ENCODE results near the gene CNTNAP2.
"Not testable (repeated sequence)": the region's sequence is repeated elsewhere in the genome, so short reads cannot be mapped to it uniquely, and the experiment has no call there.

CNTNAP2 gene

GRCh38 chr7:148028165-148028564 is 1911.6 kb downstream of the CNTNAP2 start:
- no peak for DNase-seq (ENCODE audit: low spot score)

GRCh38 chr7:148031019-148031418 is 1914.4 kb downstream of the CNTNAP2 start:
- DNase-seq (ENCODE audit: low spot score), result no peak

- no peak for DNase-seq (ENCODE audit: low spot score)
Observed at GRCh38 chr7:148031811-148032210, 1915.2 kb downstream of the CNTNAP2 start.

GRCh38 chr7:148035950-148036349 is 1919.3 kb downstream of the CNTNAP2 start:
- no peak for DNase-seq (ENCODE audit: low spot score)

- DNase-seq (ENCODE audit: low spot score), result no peak
Observed at GRCh38 chr7:148037044-148037443, 1920.4 kb downstream of the CNTNAP2 start.

- DNase-seq (ENCODE audit: low spot score), result no peak
Observed at GRCh38 chr7:148041156-148041555, 1924.6 kb downstream of the CNTNAP2 start.

- DNase-seq (ENCODE audit: low spot score), result no peak
Observed at GRCh38 chr7:148042935-148043631, 1926.5 kb downstream of the CNTNAP2 start.

- DNase-seq (ENCODE audit: low spot score), result no peak
Observed at GRCh38 chr7:148044173-148044572, 1927.6 kb downstream of the CNTNAP2 start.

- no peak for DNase-seq (ENCODE audit: low spot score)
Observed at GRCh38 chr7:148045521-148045920, 1928.9 kb downstream of the CNTNAP2 start.

- no peak for DNase-seq (ENCODE audit: low spot score)
Observed at GRCh38 chr7:148049068-148049467, 1932.5 kb downstream of the CNTNAP2 start.

GRCh38 chr7:148050492-148051158 is 1934.0 kb downstream of the CNTNAP2 start:
- DNase-seq (ENCODE audit: low spot score), result no peak

GRCh38 chr7:148056406-148056805 is 1939.8 kb downstream of the CNTNAP2 start:
- no peak for DNase-seq (ENCODE audit: low spot score)

GRCh38 chr7:148058092-148058491 is 1941.5 kb downstream of the CNTNAP2 start:
- no peak for DNase-seq (ENCODE audit: low spot score)

- DNase-seq (ENCODE audit: low spot score), result no peak
Observed at GRCh38 chr7:148058753-148059152, 1942.2 kb downstream of the CNTNAP2 start.

- no peak for DNase-seq (ENCODE audit: low spot score)
Observed at GRCh38 chr7:148060724-148061123, 1944.1 kb downstream of the CNTNAP2 start.

- DNase-seq (ENCODE audit: low spot score), result not testable (repeated sequence)
Observed at GRCh38 chr7:148078111-148078510, 1961.5 kb downstream of the CNTNAP2 start.

GRCh38 chr7:148079206-148080080 is 1962.8 kb downstream of the CNTNAP2 start:
- DNase-seq (ENCODE audit: low spot score), result no peak

- DNase-seq (ENCODE audit: low spot score), result no peak
Observed at GRCh38 chr7:148083448-148083847, 1966.8 kb downstream of the CNTNAP2 start.

GRCh38 chr7:148084138-148084537 is 1967.5 kb downstream of the CNTNAP2 start:
- peak; percentile 61 for DNase-seq (ENCODE audit: low spot score)

- DNase-seq (ENCODE audit: low spot score), result no peak
Observed at GRCh38 chr7:148091882-148092281, 1975.3 kb downstream of the CNTNAP2 start.

GRCh38 chr7:148093375-148094166 is 1977.0 kb downstream of the CNTNAP2 start:
- DNase-seq (ENCODE audit: low spot score), result no peak

- no peak for DNase-seq (ENCODE audit: low spot score)
Observed at GRCh38 chr7:148095066-148095465, 1978.5 kb downstream of the CNTNAP2 start.

Measured in LoVo (cell line).